Stimulated activated CD8-positive, alpha-beta memory T cell treated with anti-CD3 and anti-CD28 coated beads, Interleukin-15, amount 100 ng/mL, for 1 hour (primary cell): ENCODE measurements around the gene PTPN4.
"Not testable (repeated sequence)": the region's sequence is repeated elsewhere in the genome, so short reads cannot be mapped to it uniquely, and the experiment has no call there.

Experiments
- DNase-seq: peaks from one replicate; pipeline ENCODE4 v3.0.0-alpha.2; 2020; ENCODE audit warnings: low read depth

The PTPN4 gene

DNA sequence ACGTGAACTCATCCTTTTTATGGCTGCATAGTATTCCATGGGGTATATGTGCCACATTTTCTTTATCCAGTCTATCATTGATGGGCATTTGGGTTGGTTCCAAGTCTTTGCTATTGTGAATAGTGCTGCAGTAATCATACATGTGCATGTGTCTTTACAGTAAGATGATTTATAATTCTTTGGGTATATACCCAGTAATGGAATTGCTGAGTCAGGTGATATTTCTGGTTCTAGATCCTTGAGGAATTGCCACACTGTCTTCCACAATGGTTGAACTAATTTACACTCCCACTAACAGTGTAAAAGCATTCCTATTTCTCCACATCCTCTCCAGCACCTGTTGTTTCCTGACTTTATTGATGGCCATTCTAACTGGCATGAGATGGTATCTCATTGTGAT is 262.8 kb downstream of the PTPN4 start:
- not testable (repeated sequence) for DNase-seq

- no peak for DNase-seq
Observed at GRCh38 chr2:120026890-120027289, 267.2 kb downstream of the PTPN4 start.

DNA sequence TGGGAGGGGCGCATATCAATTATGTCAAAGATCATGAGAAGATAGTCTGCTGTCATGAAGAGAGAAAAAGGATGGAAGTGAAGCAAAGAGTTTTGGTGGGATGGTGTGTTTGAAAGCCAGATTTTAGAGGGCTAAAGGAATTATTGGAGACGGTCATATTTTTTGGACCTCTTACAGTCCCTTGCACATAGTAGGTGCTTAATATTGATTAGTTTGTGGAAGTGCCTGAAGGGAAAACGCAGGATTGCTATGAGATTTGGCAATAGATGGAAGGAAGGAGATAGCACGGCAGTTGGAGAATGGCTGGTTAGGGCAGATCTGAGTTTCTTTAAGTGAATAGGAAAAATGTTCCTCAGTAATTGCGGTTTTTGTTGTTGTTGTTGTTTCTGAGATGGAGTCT is 269.1 kb downstream of the PTPN4 start:
- DNase-seq = no peak

DNA sequence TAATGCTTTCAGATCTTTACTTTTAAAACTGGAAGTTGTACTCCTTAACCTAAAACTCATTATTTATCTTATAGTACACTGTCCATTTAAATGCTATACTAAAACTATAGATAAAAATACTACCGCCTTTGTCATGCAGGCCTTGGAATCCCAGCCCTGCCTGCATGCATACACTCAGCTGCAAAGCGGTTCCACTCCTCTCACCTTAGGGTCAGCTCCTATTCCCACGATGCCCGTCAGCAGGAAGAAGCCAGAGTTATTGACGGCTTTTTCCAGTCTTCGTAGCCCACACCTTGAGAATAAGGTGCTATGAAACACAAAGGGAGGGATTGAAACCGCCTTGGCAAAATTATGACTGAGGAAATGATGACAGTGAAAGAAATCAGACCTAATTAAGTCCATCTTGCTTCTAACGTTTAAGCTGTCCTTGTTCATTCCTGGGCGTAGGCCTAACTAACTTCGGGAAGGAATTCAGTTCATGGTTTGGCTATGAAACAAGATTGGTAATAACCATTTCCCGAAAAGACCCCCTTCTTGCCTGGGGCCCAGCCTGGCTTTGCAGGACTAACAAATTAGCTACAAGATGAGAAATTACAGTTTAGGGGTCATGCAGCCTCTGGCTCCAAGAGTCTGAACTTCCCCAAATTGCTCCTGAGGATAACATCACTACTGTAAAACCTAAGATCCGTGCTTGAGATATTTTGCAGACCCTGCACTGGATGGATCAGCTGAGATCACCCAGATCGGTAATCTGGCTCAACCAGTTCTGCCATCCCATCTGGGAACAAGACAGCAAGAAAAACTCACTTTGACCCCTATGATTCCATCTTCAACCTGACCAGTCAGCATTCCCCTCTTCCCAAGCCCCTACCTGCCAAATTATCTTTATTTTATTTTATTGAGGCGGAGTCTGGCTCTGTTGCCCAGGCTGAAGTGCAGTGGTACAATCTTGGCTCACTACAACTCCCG is 270.2 kb downstream of the PTPN4 start:
- DNase-seq = no peak

DNA sequence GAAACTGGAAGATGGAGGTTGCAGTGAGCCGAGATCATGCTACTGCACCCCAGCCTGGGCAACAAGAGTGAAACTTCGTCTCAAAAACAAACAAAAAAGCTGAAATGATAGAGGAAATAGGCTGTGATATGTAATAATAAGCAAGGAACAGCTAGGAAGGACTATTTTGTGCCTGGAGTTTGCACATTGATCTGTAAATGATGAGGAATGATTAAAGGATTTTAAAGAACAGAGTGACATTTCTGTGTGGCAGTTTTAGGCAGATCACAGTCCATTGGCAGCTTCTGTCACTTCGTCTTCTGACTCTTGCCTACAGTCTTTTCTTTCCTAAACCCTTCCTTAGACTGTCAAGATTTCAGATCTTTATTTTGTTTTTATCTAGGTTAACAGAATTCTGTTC is 272.6 kb downstream of the PTPN4 start:
- no peak for DNase-seq
